Neural cell (in vitro differentiated cells): ENCODE results near the gene EIF4H. TPM values are rescaled to one million over a fixed set of nuclear protein-coding genes. Genes with fewer than 3 reads are reported as not detected.

ENCODE experiments used
- H2AFZ ChIP-seq: fragments of 200-600, 300-800 bp; sonication (generic), shearing (Covaris generic); 2 replicates; pipeline ENCODE4 v1.6.0; 2014; ENCODE audit warnings: low read depth, mild to moderate bottlenecking, antibody characterized with exemption, low read length, moderate library complexity
- H3F3A ChIP-seq: fragments of 200-600 bp; shearing (Covaris generic); 2 replicates; pipeline ENCODE4 v1.6.1; 2016; ENCODE audit warnings: mild to moderate bottlenecking, moderate library complexity, mixed read lengths, antibody characterized with exemption, low read length; ENCODE audit not compliant: insufficient read depth, poor library complexity, severe bottlenecking
- H3K27ac ChIP-seq: fragments of 200-600, 300-800 bp; sonication (generic), shearing (Covaris generic); 2 replicates; pipeline ENCODE4 v1.5.1; 2014; ENCODE audit warnings: mild to moderate bottlenecking, low read length, moderate library complexity
- H3K27me3 ChIP-seq: fragments of 300-800, 200-600 bp; sonication (generic), shearing (Covaris generic); 2 replicates; pipeline ENCODE4 v1.6.0; 2014; ENCODE audit warnings: mild to moderate bottlenecking, low read depth, low read length, moderate library complexity; ENCODE audit not compliant: insufficient read depth
- H3K36me3 ChIP-seq: fragments of 300-800, 200-600 bp; sonication (generic), shearing (Covaris generic); 2 replicates; pipeline ENCODE4 v1.5.1; 2014; ENCODE audit warnings: mild to moderate bottlenecking, antibody characterized with exemption, low read length, moderate library complexity; ENCODE audit not compliant: insufficient read depth
- H3K4me2 ChIP-seq: fragments of 300-800, 200-600 bp; sonication (generic), shearing (Covaris generic); 2 replicates; pipeline ENCODE4 v1.6.0; 2014; ENCODE audit warnings: mild to moderate bottlenecking, low read length
- H3K4me3 ChIP-seq: fragments of 300-800, 200-600 bp; sonication (generic), shearing (Covaris generic); 2 replicates; pipeline ENCODE4 v1.5.1; 2014; ENCODE audit warnings: mild to moderate bottlenecking, low read length, moderate library complexity
- H3K79me2 ChIP-seq: fragments of 200-600 bp; shearing (Covaris generic); replicated peaks from 2 replicates; pipeline ENCODE4 v1.6.0; 2014; ENCODE audit warnings: mild to moderate bottlenecking, low read length, moderate library complexity; ENCODE audit not compliant: insufficient read depth
- H3K9ac ChIP-seq: fragments of 300-800, 200-600 bp; sonication (generic), shearing (Covaris generic); 2 replicates; pipeline ENCODE4 v1.6.1; 2016; ENCODE audit warnings: mild to moderate bottlenecking, low read length, mixed read lengths
- H3K9me2 ChIP-seq: fragments of 200-600 bp; shearing (Covaris generic); 2 replicates; pipeline ENCODE4 v1.6.1; 2016; ENCODE audit warnings: mild to moderate bottlenecking, low read length, mixed read lengths; ENCODE audit not compliant: insufficient read depth
- H3K9me3 ChIP-seq: fragments of 200-600, 300-800 bp; sonication (generic), shearing (Covaris generic); 2 replicates; pipeline ENCODE4 v1.6.1; 2016; ENCODE audit warnings: mild to moderate bottlenecking, mixed run types, low read length, moderate library complexity, mixed read lengths
- H4K20me1 ChIP-seq: fragments of 200-600 bp; shearing (Covaris generic); 2 replicates; pipeline ENCODE4 v1.6.1; 2016; ENCODE audit warnings: mild to moderate bottlenecking, mixed run types; ENCODE audit not compliant: insufficient read depth
- EP300 ChIP-seq: fragments of 450-650 bp; conservative IDR thresholded peaks from 2 replicates; pipeline ENCODE4 v1.6.1; 2014; ENCODE audit warnings: antibody characterized with exemption, mild to moderate bottlenecking, moderate library complexity; ENCODE audit not compliant: poor library complexity, severe bottlenecking
- EZH2 ChIP-seq: fragments of 200-600, 300-800 bp; shearing (Covaris generic), sonication (generic); IDR thresholded peaks from 2 replicates; pipeline ENCODE4 v1.6.1; 2014; ENCODE audit warnings: antibody characterized with exemption, low read length, borderline replicate concordance, mild to moderate bottlenecking; ENCODE audit not compliant: insufficient read depth, poor library complexity, severe bottlenecking
- MXI1 ChIP-seq: fragments of 450-650 bp; conservative IDR thresholded peaks from 2 replicates; pipeline ENCODE4 v1.6.1; 2014; ENCODE audit warnings: antibody characterized with exemption, mild to moderate bottlenecking; ENCODE audit not compliant: poor library complexity, severe bottlenecking
- POLR2AphosphoS5 ChIP-seq: IDR thresholded peaks from 2 replicates; pipeline ENCODE4 v1.6.1; 2012
- RAD21 ChIP-seq: fragments of 450-650 bp; conservative IDR thresholded peaks from 2 replicates; pipeline ENCODE4 v1.6.1; 2014; ENCODE audit warnings: antibody characterized with exemption, mild to moderate bottlenecking, moderate library complexity
- REST ChIP-seq: IDR thresholded peaks from 2 replicates; pipeline ENCODE4 v1.6.1; 2012; ENCODE audit warnings: borderline replicate concordance
- SMC3 ChIP-seq: fragments of 450-650 bp; conservative IDR thresholded peaks from 2 replicates; pipeline ENCODE4 v1.6.1; 2014; ENCODE audit warnings: antibody characterized with exemption, mild to moderate bottlenecking, moderate library complexity; ENCODE audit not compliant: poor library complexity
- TAF1 ChIP-seq: IDR thresholded peaks from 2 replicates; pipeline ENCODE4 v1.6.1; 2012; ENCODE audit warnings: low read depth
- polyA plus RNA-seq: library from polyadenylated mRNA; depleted of rRNA; stranded (reverse); fragments of >200 nt; gene quantifications from 2 replicates; pipeline ENCODE4 v1.2.3, GENCODE V29; 2014
- TF ChIP-seq, protein P1 (sequence below): fragments of 450-650 bp; IDR thresholded peaks from 2 replicates; pipeline ENCODE4 v1.5.1; 2014; ENCODE audit warnings: antibody characterized with exemption, mild to moderate bottlenecking, moderate library complexity; ENCODE audit not compliant: poor library complexity, severe bottlenecking

Gene EIF4H
- polyA plus RNA-seq, 1 donor from 2014 or later, result 170 TPM

- peak overlapping the region; percentile 92 for H3K27ac ChIP-seq
- peaks cover 4% of the 10 kb centered on the region for H4K20me1 ChIP-seq
These were observed 1.2 kb downstream of the EIF4H start for GRCh38 chr7:74175340-74175739.

GRCh38 chr7:74176555-74176954 lies 2.4 kb downstream of the EIF4H start:
- Histone ChIP-seq H3K79me2 (peaks cover 70% of the 10 kb centered on the region), H3K9me2 (no peaks in the 10 kb centered on the region), H3K36me3 (peaks cover 10% of the 10 kb centered on the region), H3K9me3 (no peaks in the 10 kb centered on the region), H3K27ac (no peak overlapping the region), H4K20me1 (peaks cover 4% of the 10 kb centered on the region), H3K4me3 (peak overlapping the region; percentile 98), H3K27me3 (no peaks in the 10 kb centered on the region), H3K9ac (no peak overlapping the region), H3K4me2 (peak overlapping the region; percentile 95), H3F3A (no peaks in the 10 kb centered on the region), H2AFZ (no peak overlapping the region)
- no peak for TF ChIP-seq TAF1
- TF ChIP-seq EZH2, result no peak
- TF ChIP-seq, protein P1, sequence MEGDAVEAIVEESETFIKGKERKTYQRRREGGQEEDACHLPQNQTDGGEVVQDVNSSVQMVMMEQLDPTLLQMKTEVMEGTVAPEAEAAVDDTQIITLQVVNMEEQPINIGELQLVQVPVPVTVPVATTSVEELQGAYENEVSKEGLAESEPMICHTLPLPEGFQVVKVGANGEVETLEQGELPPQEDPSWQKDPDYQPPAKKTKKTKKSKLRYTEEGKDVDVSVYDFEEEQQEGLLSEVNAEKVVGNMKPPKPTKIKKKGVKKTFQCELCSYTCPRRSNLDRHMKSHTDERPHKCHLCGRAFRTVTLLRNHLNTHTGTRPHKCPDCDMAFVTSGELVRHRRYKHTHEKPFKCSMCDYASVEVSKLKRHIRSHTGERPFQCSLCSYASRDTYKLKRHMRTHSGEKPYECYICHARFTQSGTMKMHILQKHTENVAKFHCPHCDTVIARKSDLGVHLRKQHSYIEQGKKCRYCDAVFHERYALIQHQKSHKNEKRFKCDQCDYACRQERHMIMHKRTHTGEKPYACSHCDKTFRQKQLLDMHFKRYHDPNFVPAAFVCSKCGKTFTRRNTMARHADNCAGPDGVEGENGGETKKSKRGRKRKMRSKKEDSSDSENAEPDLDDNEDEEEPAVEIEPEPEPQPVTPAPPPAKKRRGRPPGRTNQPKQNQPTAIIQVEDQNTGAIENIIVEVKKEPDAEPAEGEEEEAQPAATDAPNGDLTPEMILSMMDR, result no peak
- no peak for TF ChIP-seq SMC3
- TF ChIP-seq RAD21, result no peak
- no peak for TF ChIP-seq MXI1
- no peak for TF ChIP-seq POLR2AphosphoS5
- TF ChIP-seq EP300, result no peak

More at GRCh38 chr7:74175340-74175739, 1.2 kb downstream of the EIF4H start:
- Histone ChIP-seq H3K4me3 (peak overlapping the region; percentile 98), H3K27me3 (no peaks in the 10 kb centered on the region), H3K36me3 (peaks cover 5% of the 10 kb centered on the region), H3K9ac (peak overlapping the region; percentile 98), H3K9me2 (no peaks in the 10 kb centered on the region), H3K4me2 (peak overlapping the region; percentile 95), H3K9me3 (no peaks in the 10 kb centered on the region), H3F3A (no peaks in the 10 kb centered on the region), H2AFZ (peak overlapping the region; percentile 77), H3K79me2 (peaks cover 59% of the 10 kb centered on the region)
- TF ChIP-seq, protein P1, result no peak
- TF ChIP-seq EZH2 (no peak), MXI1 (no peak), TAF1 (no peak), RAD21 (no peak), SMC3 (no peak), POLR2AphosphoS5 (no peak), EP300 (no peak), REST (no peak)
